ENCODE results near the gene CRY2. TPM values are rescaled to one million over a fixed set of nuclear protein-coding genes. Genes with fewer than 3 reads are reported as not detected.

CRY2 gene
- total RNA-seq, 1 experiment from 2014 or later: 6.5 TPM

GRCh38 chr11:45913942-45914635, 66.8 kb downstream of the CRY2 start:
- DNase-seq: no peak
- Histone ChIP-seq H3K4me3 (no peak overlapping the region), H3K9me3 (no peaks in the 10 kb centered on the region), H3K36me3 (peaks cover 16% of the 10 kb centered on the region), H3K27me3 (no peaks in the 10 kb centered on the region)

- no peaks in the 10 kb centered on the region for H3K9me3 ChIP-seq
- no peak for DNase-seq
- H3K36me3 ChIP-seq: peaks cover 16% of the 10 kb centered on the region
- H3K27me3 ChIP-seq: no peaks in the 10 kb centered on the region
- no peak overlapping the region for H3K4me3 ChIP-seq
Measured at GRCh38 chr11:45915446-45915845, 68.2 kb downstream of the CRY2 start.

GRCh38 chr11:45917286-45917622, 70.0 kb downstream of the CRY2 start:
- peak overlapping the region; percentile 89 for H3K4me3 ChIP-seq
- no peak for DNase-seq

GRCh38 chr11:45917623-45918330, 70.5 kb downstream of the CRY2 start, which contains the start of gene PEX16:
Gene PEX16, minus strand, starts transcription at chr11:45917877. Its CDS starts 66 bp downstream, at chr11:45917811.
- Histone ChIP-seq H3K36me3 (peaks cover 14% of the 10 kb centered on the region), H3K27me3 (no peaks in the 10 kb centered on the region), H3K4me3 (peak within 1 kb of the TSS; percentile 89), H3K9me3 (no peaks in the 10 kb centered on the region)
- peak; percentile 99 for DNase-seq

More at GRCh38 chr11:45917286-45917622, 70.0 kb downstream of the CRY2 start:
- no peaks in the 10 kb centered on the region for H3K9me3 ChIP-seq
- no peaks in the 10 kb centered on the region for H3K27me3 ChIP-seq
- H3K36me3 ChIP-seq: peaks cover 14% of the 10 kb centered on the region

- peak overlapping the region; percentile 89 for H3K4me3 ChIP-seq
- peak; percentile 81 for DNase-seq
- H3K27me3 ChIP-seq: 0 out of 2 replicates have a peak, but pooled peaks cover 3% of the 10 kb centered on the region
- H3K9me3 ChIP-seq: no peaks in the 10 kb centered on the region
- H3K36me3 ChIP-seq: peaks cover 14% of the 10 kb centered on the region
Measured at GRCh38 chr11:45918331-45918941, 71.2 kb downstream of the CRY2 start.

GRCh38 chr11:45918962-45919675, 71.8 kb downstream of the CRY2 start:
- Histone ChIP-seq H3K4me3 (peak overlapping the region; percentile 89), H3K9me3 (no peaks in the 10 kb centered on the region), H3K36me3 (peaks cover 14% of the 10 kb centered on the region), H3K27me3 (0 out of 2 replicates have a peak, but pooled peaks cover 3% of the 10 kb centered on the region)
- no peak for DNase-seq

GRCh38 chr11:45919806-45920530, 72.7 kb downstream of the CRY2 start:
- H3K36me3 ChIP-seq: peaks cover 9% of the 10 kb centered on the region
- no peaks in the 10 kb centered on the region for H3K9me3 ChIP-seq
- 0 out of 2 replicates have a peak, but pooled peaks cover 3% of the 10 kb centered on the region for H3K27me3 ChIP-seq
- no peak for DNase-seq
- H3K4me3 ChIP-seq: no peak overlapping the region

- Histone ChIP-seq H3K9me3 (no peaks in the 10 kb centered on the region), H3K36me3 (peaks cover 5% of the 10 kb centered on the region; the same call in 1 of the 2 replicates)
- DNase-seq: no peak
Measured at GRCh38 chr11:45920531-45921477, 73.5 kb downstream of the CRY2 start.

GRCh38 chr11:45921561-45922424, 74.5 kb downstream of the CRY2 start:
- no peak for DNase-seq
- Histone ChIP-seq H3K27me3 (0 out of 2 replicates have a peak, but pooled peaks cover 3% of the 10 kb centered on the region), H3K9me3 (no peaks in the 10 kb centered on the region)

More at GRCh38 chr11:45920531-45921477, 73.5 kb downstream of the CRY2 start:
- no peak overlapping the region for H3K4me3 ChIP-seq
- 0 out of 2 replicates have a peak, but pooled peaks cover 3% of the 10 kb centered on the region for H3K27me3 ChIP-seq

GRCh38 chr11:45922425-45923082, 75.3 kb downstream of the CRY2 start, which contains the start of gene LARGE2:
Gene LARGE2, plus strand, starts transcription at chr11:45922656. Its CDS starts 227 bp downstream, at chr11:45922883.
- H3K4me3 ChIP-seq: no peak within 1 kb of the TSS
- no peaks in the 10 kb centered on the region for H3K36me3 ChIP-seq
- 0 out of 2 replicates have a peak, but pooled peaks cover 3% of the 10 kb centered on the region for H3K27me3 ChIP-seq
- DNase-seq: no peak
- no peaks in the 10 kb centered on the region for H3K9me3 ChIP-seq

More at GRCh38 chr11:45921561-45922424, 74.5 kb downstream of the CRY2 start:
- H3K36me3 ChIP-seq: no peaks in the 10 kb centered on the region
- H3K4me3 ChIP-seq: no peak overlapping the region

GRCh38 chr11:45924036-45924915, 77.0 kb downstream of the CRY2 start:
- Histone ChIP-seq H3K27me3 (0 out of 2 replicates have a peak, but pooled peaks cover 3% of the 10 kb centered on the region), H3K9me3 (no peaks in the 10 kb centered on the region)

GRCh38 chr11:45924927-45925326, 77.7 kb downstream of the CRY2 start:
- DNase-seq: no peak
- Histone ChIP-seq H3K36me3 (no peaks in the 10 kb centered on the region), H3K4me3 (no peak overlapping the region), H3K9me3 (no peaks in the 10 kb centered on the region), H3K27me3 (0 out of 2 replicates have a peak, but pooled peaks cover 3% of the 10 kb centered on the region)

More at GRCh38 chr11:45924036-45924915, 77.0 kb downstream of the CRY2 start:
- Histone ChIP-seq H3K4me3 (no peak overlapping the region), H3K36me3 (no peaks in the 10 kb centered on the region)
- DNase-seq: no peak

- no peaks in the 10 kb centered on the region for H3K9me3 ChIP-seq
- H3K27me3 ChIP-seq: 0 out of 2 replicates have a peak, but pooled peaks cover 3% of the 10 kb centered on the region
- no peak for DNase-seq
- H3K4me3 ChIP-seq: no peak overlapping the region
- no peaks in the 10 kb centered on the region for H3K36me3 ChIP-seq
Measured at GRCh38 chr11:45925550-45925949, 78.3 kb downstream of the CRY2 start.

Data from MG63 (cell line).